NCI-H187 (cell line): ENCODE results near the gene PABPC1L2A.
"Not testable (repeated sequence)": the region's sequence is repeated elsewhere in the genome, so short reads cannot be mapped to it uniquely, and the experiment has no call there.

Source experiments
- DNase-seq, 2 experiments: peaks; one replicate each; lab custom pipeline; 2025; lab: John Stamatoyannopoulos, UW

PABPC1L2A gene

GRCh38 chrX:73079024-73079562 lies at the start of gene PABPC1L2A:
TSS of gene PABPC1L2A (minus strand) at chrX:73079512. CDS start at chrX:73079386, 126 bp downstream.
- not testable (repeated sequence) for DNase-seq

GRCh38 chrX:73127700-73128241 lies 48.5 kb upstream of the PABPC1L2A start:
- DNase-seq: peak in 1 of 2 experiments; percentile 0

GRCh38 chrX:73126240-73126639 lies 46.9 kb upstream of the PABPC1L2A start:
- DNase-seq: no peak

- DNase-seq: not testable (repeated sequence)
Observed at GRCh38 chrX:73099505-73099904, 20.2 kb upstream of the PABPC1L2A start.

- not testable (repeated sequence) for DNase-seq
Observed at GRCh38 chrX:73086766-73087165, 7.5 kb upstream of the PABPC1L2A start.

GRCh38 chrX:73079884-73080283 lies 572 bp upstream of the PABPC1L2A start:
- not testable (repeated sequence) for DNase-seq

- not testable (repeated sequence) for DNase-seq
Observed at GRCh38 chrX:73078597-73078996, 715 bp downstream of the PABPC1L2A start.

- no peak for DNase-seq
Observed at GRCh38 chrX:73076838-73077237, 2.5 kb downstream of the PABPC1L2A start.

- DNase-seq: no peak
Observed at GRCh38 chrX:73069365-73070035, 9.8 kb downstream of the PABPC1L2A start.

GRCh38 chrX:73068467-73069364 lies 10.6 kb downstream of the PABPC1L2A start:
- DNase-seq: no peak

GRCh38 chrX:73067761-73068466 lies 11.4 kb downstream of the PABPC1L2A start:
- not testable (repeated sequence) for DNase-seq

GRCh38 chrX:73028876-73029275 lies 50.4 kb downstream of the PABPC1L2A start:
- no peak for DNase-seq
